ENCODE measurements around the gene AMZ1.
"Not testable (repeated sequence)": the region's sequence is repeated elsewhere in the genome, so short reads cannot be mapped to it uniquely, and the experiment has no call there.

Gene AMZ1

GRCh38 chr7:2743523-2744185, 55.7 kb downstream of the AMZ1 start:
- not testable (repeated sequence) for DNase-seq, H3K4me1 Mint-ChIP-seq, H3K27me3 Mint-ChIP-seq, ATAC-seq, H3K4me3 Mint-ChIP-seq, H3K27ac Mint-ChIP-seq
- H3K9me3 Mint-ChIP-seq = peaks cover 7 to 18% of the 10 kb centered on the region in 2 donors

GRCh38 chr7:2748684-2749083, 60.7 kb downstream of the AMZ1 start:
- H3K4me3 Mint-ChIP-seq, ATAC-seq, DNase-seq, H3K4me1 Mint-ChIP-seq, H3K27me3 Mint-ChIP-seq, H3K27ac Mint-ChIP-seq: not testable (repeated sequence)
- peaks cover 7 to 18% of the 10 kb centered on the region in 2 donors for H3K9me3 Mint-ChIP-seq

GRCh38 chr7:2750004-2750407, 62.0 kb downstream of the AMZ1 start:
- Mint-ChIP-seq H3K27me3 (no peaks in the 10 kb centered on the region), H3K9me3 (peaks cover 7 to 12% of the 10 kb centered on the region in 2 donors)

GRCh38 chr7:2751086-2751485, 63.1 kb downstream of the AMZ1 start:
- Mint-ChIP-seq H3K4me1 (peaks cover 8% of the 10 kb centered on the region), H3K9me3 (peaks cover 6 to 7% of the 10 kb centered on the region in 2 donors), H3K27me3 (no peaks in the 10 kb centered on the region), H3K4me3 (no peak overlapping the region), H3K27ac (no peak overlapping the region)
- no peak for ATAC-seq
- DNase-seq = no peak

More at GRCh38 chr7:2750004-2750407, 62.0 kb downstream of the AMZ1 start:
- DNase-seq (no peak), ATAC-seq (no peak)
- Mint-ChIP-seq H3K27ac (no peak overlapping the region), H3K4me1 (peaks cover 8% of the 10 kb centered on the region), H3K4me3 (no peak overlapping the region)

GRCh38 chr7:2753148-2753547, 65.1 kb downstream of the AMZ1 start:
- no peak overlapping the region for H3K4me3 Mint-ChIP-seq
- H3K4me1 Mint-ChIP-seq = peaks cover 24% of the 10 kb centered on the region
- H3K27ac Mint-ChIP-seq = no peak overlapping the region
- no peak for DNase-seq
- no peak for ATAC-seq
- no peaks in the 10 kb centered on the region for H3K27me3 Mint-ChIP-seq
- H3K9me3 Mint-ChIP-seq = no peaks in the 10 kb centered on the region

GRCh38 chr7:2754086-2754485, 66.1 kb downstream of the AMZ1 start:
- no peak overlapping the region for H3K4me3 Mint-ChIP-seq
- H3K27me3 Mint-ChIP-seq = no peaks in the 10 kb centered on the region
- ATAC-seq (no peak), DNase-seq (no peak)
- H3K4me1 Mint-ChIP-seq = peaks cover 33% of the 10 kb centered on the region
- H3K27ac Mint-ChIP-seq = no peak overlapping the region
- H3K9me3 Mint-ChIP-seq = no peaks in the 10 kb centered on the region

- H3K4me1 Mint-ChIP-seq = peaks cover 42% of the 10 kb centered on the region
- ATAC-seq (no peak), DNase-seq (no peak)
- peak overlapping the region in 1 of 2 donors; percentile 15 for H3K27ac Mint-ChIP-seq
- no peak overlapping the region for H3K4me3 Mint-ChIP-seq
- no peaks in the 10 kb centered on the region for H3K9me3 Mint-ChIP-seq
- no peaks in the 10 kb centered on the region for H3K27me3 Mint-ChIP-seq
These were observed 66.9 kb downstream of the AMZ1 start for GRCh38 chr7:2754912-2755311.

GRCh38 chr7:2755531-2755930, 67.5 kb downstream of the AMZ1 start:
- Mint-ChIP-seq H3K4me1 (peaks cover 46% of the 10 kb centered on the region), H3K9me3 (no peaks in the 10 kb centered on the region), H3K27me3 (no peaks in the 10 kb centered on the region), H3K4me3 (no peak overlapping the region), H3K27ac (no peak overlapping the region)
- DNase-seq (no peak), ATAC-seq (no peak)

- H3K27me3 Mint-ChIP-seq = no peaks in the 10 kb centered on the region
- peaks cover 52% of the 10 kb centered on the region for H3K4me1 Mint-ChIP-seq
- H3K9me3 Mint-ChIP-seq = no peaks in the 10 kb centered on the region
- ATAC-seq (peak; percentile 0), DNase-seq (no peak)
- H3K4me3 Mint-ChIP-seq = peak overlapping the region; percentile 64 to 77
- peak overlapping the region in 1 of 2 donors; percentile 97 for H3K27ac Mint-ChIP-seq
These were observed 69.4 kb downstream of the AMZ1 start for GRCh38 chr7:2757361-2757903.

GRCh38 chr7:2757904-2758672, 70.1 kb downstream of the AMZ1 start:
- Mint-ChIP-seq H3K27ac (peak overlapping the region; percentile 97 to 98), H3K27me3 (no peaks in the 10 kb centered on the region), H3K9me3 (no peaks in the 10 kb centered on the region), H3K4me3 (peak overlapping the region; percentile 64 to 77), H3K4me1 (peaks cover 52% of the 10 kb centered on the region)
- peak; percentile 98 for ATAC-seq
- DNase-seq = peak; percentile 65 to 86

- Mint-ChIP-seq H3K27ac (peak overlapping the region; percentile 97 to 98), H3K4me1 (peaks cover 52% of the 10 kb centered on the region), H3K9me3 (no peaks in the 10 kb centered on the region), H3K27me3 (no peaks in the 10 kb centered on the region), H3K4me3 (peak overlapping the region; percentile 64 to 77)
- ATAC-seq (peak; percentile 26), DNase-seq (no peak)
These were observed 70.9 kb downstream of the AMZ1 start for GRCh38 chr7:2758673-2759616.

GRCh38 chr7:2759736-2760097, 71.7 kb downstream of the AMZ1 start:
- ATAC-seq = no peak
- H3K4me1 Mint-ChIP-seq = peaks cover 52% of the 10 kb centered on the region

GRCh38 chr7:2760098-2760889, 72.3 kb downstream of the AMZ1 start:
- Mint-ChIP-seq H3K27ac (peak overlapping the region in 1 of 2 donors; percentile 64), H3K4me1 (peaks cover 52% of the 10 kb centered on the region), H3K4me3 (peak overlapping the region in 1 of 2 donors; percentile 10), H3K9me3 (no peaks in the 10 kb centered on the region), H3K27me3 (no peaks in the 10 kb centered on the region)
- no peak for ATAC-seq
- DNase-seq = peak in 1 of 2 donors; percentile 39

More at GRCh38 chr7:2759736-2760097, 71.7 kb downstream of the AMZ1 start:
- Mint-ChIP-seq H3K27me3 (no peaks in the 10 kb centered on the region), H3K9me3 (no peaks in the 10 kb centered on the region), H3K4me3 (peak overlapping the region in 1 of 2 donors; percentile 55), H3K27ac (peak overlapping the region in 1 of 2 donors; percentile 64)
- DNase-seq = no peak

- Mint-ChIP-seq H3K9me3 (no peaks in the 10 kb centered on the region), H3K27me3 (no peaks in the 10 kb centered on the region), H3K4me3 (no peak overlapping the region), H3K4me1 (peaks cover 52% of the 10 kb centered on the region), H3K27ac (no peak overlapping the region)
- ATAC-seq (no peak), DNase-seq (no peak)
These were observed 73.2 kb downstream of the AMZ1 start for GRCh38 chr7:2761131-2761624.
